CD1c-positive myeloid dendritic cell (primary cell): Measurements from ENCODE around the gene FAM20B.
A peak's percentile ranks its signal among the peaks of the same experiment; 100 is the strongest.

Experiments used
- DNase-seq: peaks from one replicate; pipeline ENCODE4 v3.0.0-alpha.2; 2016; ENCODE audit errors: extremely low spot score

The FAM20B gene

DNA sequence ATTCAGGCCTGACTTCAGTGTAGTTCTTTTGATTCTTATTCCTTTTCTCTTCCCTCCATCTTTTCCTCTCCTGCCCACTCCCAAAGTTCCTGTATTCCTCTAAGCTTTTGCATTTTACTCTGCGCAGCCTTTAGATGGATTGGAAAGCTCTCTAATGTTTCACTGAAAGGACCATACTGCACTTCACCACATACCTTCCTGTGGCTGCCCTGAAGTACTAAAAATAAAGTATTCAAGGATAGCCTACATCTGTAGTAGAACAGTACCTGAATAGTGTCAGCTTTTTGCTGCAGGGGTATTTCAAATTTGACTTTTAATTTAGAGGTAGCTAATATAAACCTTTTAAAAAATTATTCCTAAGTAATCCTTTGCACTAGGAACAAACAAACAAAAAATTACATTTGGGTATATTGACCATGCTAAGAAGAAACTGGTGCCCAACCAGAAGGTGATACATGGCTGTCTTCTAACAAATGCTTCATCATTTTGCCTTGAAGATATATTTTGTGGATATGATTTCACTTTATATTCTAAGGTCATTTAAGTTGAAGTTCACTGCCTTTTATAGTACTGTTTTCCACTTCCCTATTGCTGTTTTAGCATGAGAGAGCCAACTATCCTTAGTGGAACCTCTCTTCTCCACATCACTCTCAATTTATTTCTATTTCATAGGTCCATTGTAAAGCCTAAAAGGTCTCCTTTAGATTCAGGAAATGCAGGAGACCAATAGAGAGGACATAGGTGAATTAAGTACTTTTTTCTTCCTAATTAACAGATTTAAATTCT is 22.8 kb downstream of the FAM20B start:
- DNase-seq = no peak

DNA sequence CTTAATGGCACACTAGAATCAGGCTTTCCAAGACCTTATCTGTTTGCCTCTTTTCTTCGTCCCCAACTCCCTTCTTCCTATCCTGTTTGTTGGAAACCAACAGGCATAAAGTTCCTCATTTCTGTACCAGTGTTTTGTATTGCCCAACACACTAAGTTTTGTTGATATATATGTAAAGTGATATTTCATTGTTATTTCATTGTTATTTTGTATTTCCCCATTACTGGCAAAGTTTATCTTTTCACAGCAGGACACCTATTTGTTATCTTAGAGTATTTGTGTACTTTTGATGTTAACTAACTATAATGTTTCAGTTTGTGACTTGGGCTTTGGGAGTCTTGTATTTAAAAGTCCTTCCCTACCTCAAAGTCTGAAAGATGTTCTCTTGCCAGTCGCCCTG is 27.1 kb downstream of the FAM20B start:
- DNase-seq = peak; percentile 21

DNA sequence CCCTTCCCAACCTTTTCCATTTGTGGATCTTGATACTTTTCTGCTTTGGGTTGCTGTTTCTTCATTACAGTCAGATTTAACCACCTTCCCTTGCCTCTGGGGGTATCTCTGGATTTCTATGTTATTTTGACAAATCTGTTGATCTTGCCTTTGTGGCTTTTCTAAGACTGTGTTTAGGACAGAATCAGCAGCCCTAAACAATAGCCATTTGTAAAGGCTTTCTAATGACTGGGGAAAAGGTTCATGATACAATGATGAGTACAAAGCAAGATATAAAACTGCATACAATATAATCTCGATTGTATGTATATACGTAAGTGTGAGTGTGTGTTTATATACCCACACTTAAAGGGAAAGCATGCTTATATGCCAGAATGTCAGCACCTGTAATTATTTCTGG is 27.8 kb downstream of the FAM20B start:
- DNase-seq = no peak

DNA sequence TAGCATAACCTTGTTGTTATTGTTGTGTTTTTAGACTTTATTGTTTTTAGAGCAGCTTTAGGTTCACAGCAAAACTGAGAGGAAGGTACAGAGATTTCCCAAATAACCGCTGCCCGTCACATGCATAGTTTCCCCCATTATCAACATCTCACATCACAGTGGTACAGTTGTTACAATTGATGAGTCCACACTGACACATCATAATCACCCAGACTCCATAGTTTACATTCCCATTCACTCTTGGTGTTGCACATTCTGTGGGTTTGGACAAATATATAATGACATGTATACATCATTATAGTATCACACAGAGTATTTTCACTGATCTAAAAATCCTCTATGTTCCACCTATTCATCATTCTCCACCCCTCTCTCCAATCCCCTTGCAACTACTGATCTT is 30.2 kb downstream of the FAM20B start:
- no peak for DNase-seq

GRCh38 chr1:179058487-179059483 is 33.1 kb downstream of the FAM20B start:
- DNase-seq = no peak

DNA sequence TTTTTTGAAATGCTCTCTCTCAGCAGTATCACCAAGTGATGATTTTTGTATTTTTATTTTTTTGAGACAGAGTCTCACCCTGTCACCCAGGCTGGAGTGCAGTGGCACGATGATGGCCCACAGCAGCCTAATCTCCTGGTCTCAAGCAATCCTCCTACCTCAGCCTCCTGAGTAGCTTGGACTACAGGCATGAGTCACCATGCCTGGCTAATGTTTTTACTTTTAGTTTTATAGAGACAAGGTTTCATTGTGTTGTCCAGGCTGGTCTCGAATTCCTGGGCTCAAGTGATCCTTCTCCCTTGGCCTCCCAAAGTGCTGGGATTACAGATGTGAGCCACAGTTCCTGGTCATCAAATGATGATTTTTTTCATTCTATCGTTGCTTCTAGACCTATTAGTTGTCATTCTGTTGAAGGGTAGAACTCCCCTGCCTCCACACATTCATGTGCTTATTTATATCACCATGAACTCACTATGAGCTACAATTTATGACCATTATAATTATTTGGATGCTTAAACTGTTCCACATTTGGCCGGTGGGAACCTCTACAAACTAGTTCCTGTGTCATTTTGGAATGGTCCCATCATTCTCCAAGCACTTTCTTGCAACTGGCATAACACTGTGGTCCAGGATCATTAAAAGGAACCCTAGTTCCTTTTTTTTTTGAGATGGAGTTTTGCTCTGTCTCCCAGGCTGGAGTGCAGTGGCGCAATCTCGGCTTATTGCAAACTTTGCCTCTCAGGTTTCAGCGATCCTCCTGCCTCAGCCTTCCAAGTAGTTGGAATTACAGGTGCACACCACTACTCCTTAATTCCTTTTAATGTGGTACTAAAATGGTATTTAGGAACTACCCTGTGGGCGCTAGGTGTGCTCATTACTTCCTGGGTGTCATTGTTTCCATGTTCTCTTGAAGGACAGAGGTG is 35.9 kb downstream of the FAM20B start:
- no peak for DNase-seq

DNA sequence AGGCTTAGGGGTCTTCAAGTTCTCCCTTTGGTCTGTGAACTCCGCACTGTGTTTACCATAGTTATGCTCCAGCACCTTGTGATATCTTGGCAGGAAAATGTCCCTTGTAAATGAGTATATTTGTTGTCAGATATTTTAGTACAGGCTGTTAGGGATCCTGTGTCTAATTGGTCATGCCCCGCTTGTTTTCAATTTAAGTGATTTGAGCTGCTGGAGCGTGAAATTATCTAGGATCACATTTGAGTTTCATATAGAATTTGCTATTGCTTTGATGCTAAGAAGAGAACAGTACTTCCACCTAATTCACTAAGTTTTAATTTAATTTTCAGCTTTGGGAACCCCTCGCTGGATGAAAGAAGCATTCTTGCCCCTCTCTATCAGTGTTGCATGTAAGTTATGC is 40.8 kb downstream of the FAM20B start:
- no peak for DNase-seq

GRCh38 chr1:179077396-179077795 is 51.7 kb downstream of the FAM20B start:
- DNase-seq = no peak

- DNase-seq = peak; percentile 82
Observed at GRCh38 chr1:179079113-179079761, 53.5 kb downstream of the FAM20B start.

- DNase-seq = peak; percentile 87
Observed at GRCh38 chr1:179080866-179081686, 55.4 kb downstream of the FAM20B start.

DNA sequence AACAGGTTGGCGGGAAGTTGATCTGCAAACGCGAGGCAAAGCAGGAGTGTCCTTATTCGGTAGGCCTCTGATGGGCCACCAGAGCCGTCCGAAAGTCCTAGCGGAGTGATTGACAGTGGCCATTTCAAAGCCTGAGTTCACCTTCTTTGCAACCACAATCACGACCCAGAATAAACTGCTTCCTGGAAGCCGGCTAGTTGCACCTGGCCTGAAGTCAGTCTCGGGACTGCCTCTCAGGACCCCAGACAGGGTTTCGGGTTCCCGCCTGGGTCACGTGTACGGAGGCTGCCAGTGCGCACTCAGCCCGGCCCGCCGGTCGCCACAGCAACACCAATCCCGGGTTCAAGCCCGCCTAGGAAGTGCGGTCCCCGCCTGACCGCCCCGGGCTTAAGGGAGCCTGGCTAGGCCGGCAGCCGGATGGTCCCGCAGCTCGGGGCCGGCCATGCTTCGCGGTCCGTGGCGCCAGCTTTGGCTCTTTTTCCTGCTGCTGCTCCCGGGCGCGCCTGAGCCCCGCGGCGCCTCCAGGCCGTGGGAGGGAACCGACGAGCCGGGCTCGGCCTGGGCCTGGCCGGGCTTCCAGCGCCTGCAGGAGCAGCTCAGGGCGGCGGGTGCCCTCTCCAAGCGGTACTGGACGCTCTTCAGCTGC is 56.1 kb downstream of the FAM20B start, which contains the start of gene TOR3A:
Gene TOR3A (plus strand): TSS at position 384 of the 646 bp plus-strand sequence. CDS start 59 bp downstream, at position 443.
- peak; percentile 67 for DNase-seq

- DNase-seq = peak; percentile 24
Observed at GRCh38 chr1:179082333-179082998, 56.8 kb downstream of the FAM20B start.

DNA sequence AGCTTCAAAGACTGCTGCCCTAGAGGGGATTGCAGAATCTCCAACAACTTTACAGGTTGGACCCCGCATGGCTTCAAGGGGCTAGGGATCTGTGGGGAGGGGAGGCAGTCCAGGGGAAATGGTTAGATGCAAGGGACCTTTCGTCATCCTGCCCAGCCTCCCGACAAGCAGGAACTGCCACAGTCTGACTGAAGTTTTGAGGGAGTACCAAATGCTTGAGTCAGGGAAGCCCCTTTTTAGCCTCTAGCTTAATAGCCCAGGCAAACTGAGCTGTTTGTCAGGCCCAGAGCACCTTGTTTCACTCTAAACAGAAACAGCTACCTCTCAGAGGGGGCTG is 57.3 kb downstream of the FAM20B start:
- DNase-seq = peak; percentile 57

DNA sequence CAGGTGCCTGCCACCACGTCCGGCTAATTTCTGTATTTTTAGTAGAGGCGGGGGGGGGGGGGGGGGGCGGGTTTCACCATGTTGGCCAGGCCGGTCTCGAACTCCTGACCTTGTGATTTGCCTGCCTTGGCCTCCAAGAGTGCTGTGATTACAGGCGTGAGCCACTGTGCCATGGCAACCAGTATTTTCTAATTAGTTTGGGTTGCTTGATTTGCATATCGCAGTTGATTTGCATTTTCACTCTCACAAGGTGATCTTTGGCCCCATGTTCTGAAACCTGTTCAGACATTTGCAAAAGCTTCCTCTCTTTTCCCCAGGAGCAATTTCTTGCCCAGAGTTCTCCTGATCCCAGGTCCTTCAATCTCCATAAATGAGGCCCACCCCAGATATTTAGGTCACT is 57.8 kb downstream of the FAM20B start:
- no peak for DNase-seq

GRCh38 chr1:179087665-179088064 is 62.0 kb downstream of the FAM20B start:
- DNase-seq = no peak

DNA sequence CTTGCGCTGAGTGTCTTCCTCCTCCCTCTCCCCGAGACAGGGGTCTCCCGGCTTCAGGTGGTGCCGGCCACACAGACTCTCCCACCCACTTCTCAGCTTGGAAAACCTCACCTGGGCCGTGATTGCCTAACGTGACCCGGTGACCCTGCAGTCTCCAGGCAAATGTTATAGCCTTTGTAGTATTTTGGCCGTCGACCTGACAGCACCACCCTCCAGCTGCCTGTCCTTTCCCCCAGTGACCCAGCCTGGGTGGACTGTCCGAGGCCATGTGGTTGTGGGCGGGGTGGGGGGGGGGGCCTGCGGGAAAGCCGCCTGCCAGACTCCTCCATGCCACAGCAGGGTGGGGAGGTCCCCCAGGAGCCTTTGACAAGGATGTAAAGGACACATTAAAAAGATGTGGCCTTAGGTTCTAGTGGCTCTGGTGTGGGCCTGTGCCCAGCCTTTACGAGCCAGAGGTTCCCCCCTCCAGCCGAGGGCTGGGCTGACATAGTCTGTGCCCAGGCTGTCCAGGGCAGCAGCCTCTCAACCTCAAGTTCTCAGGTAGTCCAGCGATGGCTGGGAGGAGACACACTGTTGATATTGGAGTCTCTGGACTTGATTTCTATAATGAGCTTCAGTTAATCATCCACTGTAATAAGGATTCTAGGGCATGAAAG is 64.3 kb downstream of the FAM20B start:
- no peak for DNase-seq

DNA sequence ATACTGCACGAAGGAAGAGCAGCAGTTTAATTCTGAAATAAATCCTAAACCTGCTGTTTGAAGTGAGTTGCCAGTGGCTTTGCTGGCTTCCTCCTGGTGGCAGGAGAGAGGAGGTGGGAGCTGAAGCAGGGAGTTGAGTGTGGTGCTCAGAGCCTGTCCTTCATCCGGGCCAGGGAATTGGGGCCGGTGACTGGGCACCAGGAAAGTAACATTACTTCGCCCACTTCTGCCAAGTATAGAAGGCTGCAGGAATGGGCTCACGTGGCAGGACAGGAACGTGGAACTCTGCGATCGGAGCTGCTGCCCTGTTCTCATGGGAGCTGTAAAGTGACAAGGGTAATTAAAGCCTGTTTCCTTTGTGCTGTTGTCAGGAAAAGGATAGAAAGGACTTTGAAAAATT is 64.8 kb downstream of the FAM20B start:
- no peak for DNase-seq

GRCh38 chr1:179090923-179091322 is 65.2 kb downstream of the FAM20B start:
- DNase-seq = no peak
